ENCODE measurements around the gene EHF.

DNA sequence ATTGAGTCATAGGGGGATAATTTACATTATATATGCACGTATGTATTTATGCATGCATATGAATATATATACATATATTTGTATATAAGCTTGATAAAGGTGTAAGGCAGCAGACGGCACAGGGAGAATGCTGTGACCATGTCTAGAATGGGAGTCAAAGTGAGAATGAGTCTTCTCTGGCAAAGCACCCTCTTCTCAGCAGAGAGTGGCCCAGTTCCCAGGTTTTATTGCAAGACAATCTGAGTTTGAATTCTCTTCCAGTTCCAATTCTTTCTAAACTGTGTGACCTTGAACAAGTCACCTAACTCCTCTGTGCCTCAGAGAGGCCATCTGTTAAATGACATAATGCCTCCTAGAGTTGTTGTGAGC, 13.8 kb downstream of the EHF start:
- TF ChIP-seq, protein P1, sequence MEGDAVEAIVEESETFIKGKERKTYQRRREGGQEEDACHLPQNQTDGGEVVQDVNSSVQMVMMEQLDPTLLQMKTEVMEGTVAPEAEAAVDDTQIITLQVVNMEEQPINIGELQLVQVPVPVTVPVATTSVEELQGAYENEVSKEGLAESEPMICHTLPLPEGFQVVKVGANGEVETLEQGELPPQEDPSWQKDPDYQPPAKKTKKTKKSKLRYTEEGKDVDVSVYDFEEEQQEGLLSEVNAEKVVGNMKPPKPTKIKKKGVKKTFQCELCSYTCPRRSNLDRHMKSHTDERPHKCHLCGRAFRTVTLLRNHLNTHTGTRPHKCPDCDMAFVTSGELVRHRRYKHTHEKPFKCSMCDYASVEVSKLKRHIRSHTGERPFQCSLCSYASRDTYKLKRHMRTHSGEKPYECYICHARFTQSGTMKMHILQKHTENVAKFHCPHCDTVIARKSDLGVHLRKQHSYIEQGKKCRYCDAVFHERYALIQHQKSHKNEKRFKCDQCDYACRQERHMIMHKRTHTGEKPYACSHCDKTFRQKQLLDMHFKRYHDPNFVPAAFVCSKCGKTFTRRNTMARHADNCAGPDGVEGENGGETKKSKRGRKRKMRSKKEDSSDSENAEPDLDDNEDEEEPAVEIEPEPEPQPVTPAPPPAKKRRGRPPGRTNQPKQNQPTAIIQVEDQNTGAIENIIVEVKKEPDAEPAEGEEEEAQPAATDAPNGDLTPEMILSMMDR (IDR thresholded peaks at IDR 0.05): no peak
- no peak for TF ChIP-seq POLR2AphosphoS5 (IDR thresholded peaks at IDR 0.05)

Measured in prostate gland (tissue), 2 donors.